Peyer's patch (tissue), 4 donors: ENCODE measurements around the gene PRR14L. TPM values are rescaled to one million over a fixed set of nuclear protein-coding genes. Genes with fewer than 3 reads are reported as not detected.
A peak's percentile ranks its signal among the peaks of the same experiment; 100 is the strongest.
"Not testable (repeated sequence)": the region's sequence is repeated elsewhere in the genome, so short reads cannot be mapped to it uniquely, and the experiment has no call there.

Experiments
- DNase-seq, 3 donors: peaks; one replicate each; pipeline ENCODE4 v3.0.0-alpha.2; 2017 to 2019
- H3K27ac ChIP-seq, 4 donors: fragments of 200-600 bp; sonication (generic); one replicate each; pipeline ENCODE4 v1.5.1; 2016 to 2019
- H3K27me3 ChIP-seq, 2 donors: fragments of 200-600 bp; sonication (generic); one replicate each; pipeline ENCODE4 v1.5.1; 2019
- H3K36me3 ChIP-seq, 3 donors: fragments of 200-600 bp; sonication (generic); one replicate each; pipeline ENCODE4 v1.5.1; 2016 to 2019
- H3K4me1 ChIP-seq, 4 donors: fragments of 200-600 bp; sonication (generic); one replicate each; pipeline ENCODE4 v1.5.1; 2016 to 2019
- H3K4me3 ChIP-seq, 4 donors: fragments of 200-600 bp; sonication (generic); 1 replicate in 3 of 4; 2 replicates in 1 of 4; pipeline ENCODE4 v1.5.1; 2016 to 2019; ENCODE audit warnings: mild to moderate bottlenecking in 1 of 4
- H3K9me3 ChIP-seq, 4 donors: fragments of 200-600 bp; sonication (generic); one replicate each; pipeline ENCODE4 v1.5.1; 2016 to 2019; ENCODE audit warnings: mild to moderate bottlenecking in 1 of 4
- CTCF ChIP-seq, 6 experiments: fragments of 450-650 bp in 4 of 6; fragments of 200-600 bp in 2 of 6; sonication (generic) in 1 of 6; IDR thresholded peaks; one replicate each; pipeline ENCODE4 v1.5.1; 2017 to 2019; ENCODE audit warnings: antibody characterized with exemption in 6 of 6, mild to moderate bottlenecking in 3 of 6, moderate library complexity in 1 of 6
- POLR2A ChIP-seq, 2 donors: fragments of 450-650 bp; IDR thresholded peaks; one replicate each; pipeline ENCODE4 v1.5.1; 2017; ENCODE audit warnings: antibody characterized with exemption in 2 of 2, mild to moderate bottlenecking in 2 of 2, moderate library complexity in 2 of 2
- total RNA-seq, 4 donors: library from RNA; depleted of rRNA; stranded (reverse); fragments of >200 nt; gene quantifications; one replicate each; pipeline ENCODE4 v1.1.0, GENCODE V29; 2016

Gene PRR14L
- total RNA-seq, 4 donors from 2014 or later: 51.7 to 71.0 (median 58.9) TPM

DNA sequence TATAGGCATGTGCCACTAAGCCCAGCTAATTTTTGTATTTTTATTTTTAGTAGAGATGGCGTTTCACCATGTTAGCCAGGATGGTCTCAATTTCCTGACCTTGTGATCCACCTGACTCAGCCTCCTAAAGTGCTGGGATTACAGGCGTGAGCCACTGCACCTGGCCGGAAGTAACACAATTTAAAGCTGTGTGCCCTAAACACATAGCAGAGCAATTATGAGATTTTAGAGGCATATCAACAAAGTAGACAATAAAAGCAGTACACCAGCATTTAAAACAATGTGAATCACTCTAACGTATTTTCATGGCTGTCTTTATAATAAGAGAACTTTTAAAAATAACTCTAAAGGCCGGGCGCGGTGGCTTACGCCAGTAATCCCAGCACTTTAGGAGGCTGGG lies 42.4 kb downstream of the PRR14L start:
- no peak for TF ChIP-seq CTCF (IDR thresholded peaks at IDR 0.05)
- no peak for TF ChIP-seq POLR2A (IDR thresholded peaks at IDR 0.05)
- Histone ChIP-seq H3K4me3 (no peak overlapping the region), H3K27me3 (no peaks in the 10 kb centered on the region), H3K36me3 (peaks cover 0 to 60% (median 0%) of the 10 kb centered on the region in 3 donors), H3K4me1 (no peaks in the 10 kb centered on the region), H3K27ac (no peak overlapping the region), H3K9me3 (no peaks in the 10 kb centered on the region)
- no peak for DNase-seq

GRCh38 chr22:31695423-31695822 lies 54.5 kb downstream of the PRR14L start:
- H3K27ac ChIP-seq: no peak overlapping the region
- TF ChIP-seq POLR2A (IDR thresholded peaks at IDR 0.05): no peak
- no peak for TF ChIP-seq CTCF (IDR thresholded peaks at IDR 0.05)
- no peak for DNase-seq
- no peaks in the 10 kb centered on the region for H3K27me3 ChIP-seq
- H3K4me1 ChIP-seq: no peaks in the 10 kb centered on the region
- no peak overlapping the region for H3K4me3 ChIP-seq
- no peaks in the 10 kb centered on the region for H3K9me3 ChIP-seq
- peaks cover 0 to 86% (median 0%) of the 10 kb centered on the region in 3 donors for H3K36me3 ChIP-seq

GRCh38 chr22:31694046-31694445 lies 55.9 kb downstream of the PRR14L start:
- not testable (repeated sequence) for H3K9me3 ChIP-seq, H3K4me1 ChIP-seq, DNase-seq, H3K27me3 ChIP-seq, H3K27ac ChIP-seq, H3K4me3 ChIP-seq
- H3K36me3 ChIP-seq: peaks cover 0 to 86% (median 0%) of the 10 kb centered on the region in 3 donors

DNA sequence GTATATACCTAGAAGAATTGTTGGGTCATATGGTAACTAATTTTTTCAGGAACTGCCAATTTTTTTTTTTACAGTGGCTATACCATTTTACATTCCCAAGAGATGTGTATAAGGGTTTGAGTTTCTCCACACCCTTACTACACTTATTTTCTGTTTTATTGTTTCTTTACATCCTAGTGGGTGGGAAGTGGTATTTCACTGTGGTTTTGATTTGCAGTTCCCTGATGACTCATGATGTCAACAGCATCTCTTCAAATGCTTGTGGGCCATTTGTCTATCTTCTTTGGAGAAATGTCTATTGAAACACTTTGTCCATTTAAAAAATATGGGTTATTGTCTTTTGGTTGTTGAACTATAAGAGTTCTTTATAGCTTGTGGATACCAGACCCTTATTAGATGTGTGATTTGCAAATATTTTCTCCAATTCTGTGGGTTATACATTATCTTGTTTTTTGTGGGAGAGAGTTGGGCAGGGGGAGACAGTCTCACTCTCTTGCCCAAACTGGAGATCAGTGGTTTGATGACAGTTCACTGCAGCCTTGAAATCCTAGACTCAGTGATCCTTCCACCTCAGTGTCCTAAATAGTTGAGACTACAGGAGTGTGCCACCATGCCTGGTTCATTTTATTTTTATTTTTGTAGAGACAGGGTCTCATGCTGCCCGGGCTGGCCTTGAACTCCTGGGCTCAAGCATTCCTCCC lies 57.6 kb downstream of the PRR14L start:
- Histone ChIP-seq H3K4me1 (no peaks in the 10 kb centered on the region), H3K4me3 (no peak overlapping the region), H3K36me3 (peaks cover 0 to 86% (median 0%) of the 10 kb centered on the region in 3 donors), H3K27me3 (no peaks in the 10 kb centered on the region), H3K9me3 (no peaks in the 10 kb centered on the region), H3K27ac (no peak overlapping the region)
- no peak for DNase-seq
- peak in 3 of 6 experiments; percentile 7 to 17 (median 15) for TF ChIP-seq CTCF (IDR thresholded peaks at IDR 0.05)
- no peak for TF ChIP-seq POLR2A (IDR thresholded peaks at IDR 0.05)

- peaks cover 0 to 88% (median 0%) of the 10 kb centered on the region in 3 donors for H3K36me3 ChIP-seq
Observed at GRCh38 chr22:31691408-31691807, 58.5 kb downstream of the PRR14L start.

More at GRCh38 chr22:31691408-31691807, 58.5 kb downstream of the PRR14L start:
- no peak for TF ChIP-seq CTCF (IDR thresholded peaks at IDR 0.05)
- no peak for TF ChIP-seq POLR2A (IDR thresholded peaks at IDR 0.05)
- no peaks in the 10 kb centered on the region for H3K4me1 ChIP-seq
- no peak for DNase-seq
- H3K4me3 ChIP-seq: no peak overlapping the region
- no peaks in the 10 kb centered on the region for H3K9me3 ChIP-seq
- no peaks in the 10 kb centered on the region for H3K27me3 ChIP-seq
- H3K27ac ChIP-seq: no peak overlapping the region
